Upper lobe of left lung (tissue), 6 donors: Measurements from ENCODE around the gene FNDC3B. TPM values are rescaled to one million over a fixed set of nuclear protein-coding genes. Genes with fewer than 3 reads are reported as not detected.

Source experiments
- ATAC-seq, 2 donors: fragments of 200-7000 bp; cut with Tn5 transposase; one replicate each; pipeline ENCODE4 v1.9.1; 2022; ENCODE audit warnings: mild to moderate bottlenecking in 2 of 2, moderate library complexity in 2 of 2; ENCODE audit not compliant: low FRiP score in 2 of 2
- DNase-seq, 2 donors: peaks; one replicate each; pipeline ENCODE4 v3.0.0-alpha.2; 2019 to 2020
- H3K27ac ChIP-seq, 4 donors: fragments of 200-600 bp; sonication (generic); one replicate each; pipeline ENCODE4 v1.5.1; 2016 to 2019
- H3K27me3 ChIP-seq, 4 donors: fragments of 200-600 bp; sonication (generic); one replicate each; pipeline ENCODE4 v1.5.1; 2017 to 2019
- H3K36me3 ChIP-seq, 4 donors: fragments of 200-600 bp; sonication (generic); one replicate each; pipeline ENCODE4 v1.5.1; 2016 to 2019
- H3K4me1 ChIP-seq, 4 donors: fragments of 200-600 bp; sonication (generic); one replicate each; pipeline ENCODE4 v1.5.1; 2018 to 2019
- H3K4me3 ChIP-seq, 4 donors: fragments of 200-600 bp; sonication (generic); one replicate each; pipeline ENCODE4 v1.5.1; 2017 to 2019; ENCODE audit warnings: mild to moderate bottlenecking in 2 of 4, moderate library complexity in 1 of 4
- H3K9me3 ChIP-seq, 4 donors: fragments of 200-600 bp; sonication (generic); one replicate each; pipeline ENCODE4 v1.5.1; 2018 to 2019
- EP300 ChIP-seq, 4 donors: sonication (generic); formaldehyde crosslinking; IDR thresholded peaks; one replicate each; pipeline ENCODE4 v1.5.1; 2017; ENCODE audit warnings: antibody characterized with exemption in 4 of 4, control low read depth in 2 of 4
- POLR2A ChIP-seq, 4 donors: fragments of 450-650 bp; IDR thresholded peaks; one replicate each; pipeline ENCODE4 v1.5.1; 2016 to 2017; ENCODE audit warnings: antibody characterized with exemption in 4 of 4, mild to moderate bottlenecking in 2 of 4
- POLR2AphosphoS5 ChIP-seq, 2 donors: sonication (generic); formaldehyde crosslinking; IDR thresholded peaks; one replicate each; pipeline ENCODE4 v1.5.1; 2017; ENCODE audit warnings: antibody characterized with exemption in 2 of 2
- WGBS, 2 donors: methylation state at CpG; one replicate each; pipeline ENCODE4 v1.1.5; 2017 to 2018; 5-methylcytosine and 5-hydroxymethylcytosine counted together
- total RNA-seq, 6 donors: library from RNA; depleted of rRNA in 4 of 6; stranded (reverse); fragments of >200 nt in 4 of 6; gene quantifications; one replicate each; pipeline versions ENCODE4 v1.1.0 to v1.2.1, GENCODE V29; 2016 to 2021
- TF ChIP-seq, protein P1 (sequence below), 6 experiments: fragments of 450-650 bp in 4 of 6; fragments of 200-600 bp in 2 of 6; sonication (generic) in 2 of 6; IDR thresholded peaks; one replicate each; pipeline ENCODE4 v1.5.1; 2016 to 2019; ENCODE audit warnings: antibody characterized with exemption in 6 of 6
- donor health status: DM: no; HTN: no; CAD: no; lungs with moderate emphysema.
- donor health status: DM: no; HTN: yes; CAD: no; lungs with severe emphysema.

Gene FNDC3B
- total RNA-seq, 6 donors from 2014 or later: 73.3 to 167 (median 119) TPM

DNA sequence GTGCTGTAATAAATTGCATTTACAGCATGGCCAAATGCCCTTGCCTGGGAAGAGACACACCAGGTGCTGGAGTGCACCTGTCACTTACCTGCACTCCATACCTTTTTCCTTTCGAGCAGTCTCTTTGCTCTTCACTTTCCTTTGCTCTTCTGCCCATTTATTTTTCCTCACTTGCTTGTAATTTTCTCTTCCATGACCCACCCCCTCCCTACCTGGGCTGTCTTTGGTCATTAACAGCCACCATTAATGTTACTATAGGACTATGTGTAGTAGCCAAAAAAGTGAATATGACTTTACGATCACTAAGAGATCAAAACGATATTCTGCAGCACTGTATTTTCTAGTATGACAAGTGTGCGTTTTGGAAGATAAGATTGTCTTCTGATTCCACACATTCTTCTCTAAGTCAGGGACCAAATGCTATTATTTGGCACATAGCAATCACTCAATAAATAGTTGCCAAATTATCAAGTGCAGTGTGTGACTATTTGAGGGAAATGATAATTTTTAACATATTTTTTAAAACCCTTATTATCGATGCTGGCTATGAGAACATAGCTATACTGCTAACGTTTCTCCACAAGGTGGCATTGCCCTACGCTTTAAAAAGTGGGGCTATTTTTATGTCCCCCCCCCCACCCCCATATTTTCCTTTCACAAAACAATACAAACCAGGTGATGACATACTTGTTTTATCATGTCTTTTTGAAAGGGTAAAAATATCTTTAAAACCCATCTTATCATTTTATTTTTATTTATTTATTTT lies 294.5 kb downstream of the FNDC3B start:
- TF ChIP-seq POLR2AphosphoS5 (IDR thresholded peaks at IDR 0.05): no peak
- TF ChIP-seq, protein P1, sequence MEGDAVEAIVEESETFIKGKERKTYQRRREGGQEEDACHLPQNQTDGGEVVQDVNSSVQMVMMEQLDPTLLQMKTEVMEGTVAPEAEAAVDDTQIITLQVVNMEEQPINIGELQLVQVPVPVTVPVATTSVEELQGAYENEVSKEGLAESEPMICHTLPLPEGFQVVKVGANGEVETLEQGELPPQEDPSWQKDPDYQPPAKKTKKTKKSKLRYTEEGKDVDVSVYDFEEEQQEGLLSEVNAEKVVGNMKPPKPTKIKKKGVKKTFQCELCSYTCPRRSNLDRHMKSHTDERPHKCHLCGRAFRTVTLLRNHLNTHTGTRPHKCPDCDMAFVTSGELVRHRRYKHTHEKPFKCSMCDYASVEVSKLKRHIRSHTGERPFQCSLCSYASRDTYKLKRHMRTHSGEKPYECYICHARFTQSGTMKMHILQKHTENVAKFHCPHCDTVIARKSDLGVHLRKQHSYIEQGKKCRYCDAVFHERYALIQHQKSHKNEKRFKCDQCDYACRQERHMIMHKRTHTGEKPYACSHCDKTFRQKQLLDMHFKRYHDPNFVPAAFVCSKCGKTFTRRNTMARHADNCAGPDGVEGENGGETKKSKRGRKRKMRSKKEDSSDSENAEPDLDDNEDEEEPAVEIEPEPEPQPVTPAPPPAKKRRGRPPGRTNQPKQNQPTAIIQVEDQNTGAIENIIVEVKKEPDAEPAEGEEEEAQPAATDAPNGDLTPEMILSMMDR (IDR thresholded peaks at IDR 0.05): no peak
- no peak for TF ChIP-seq POLR2A (IDR thresholded peaks at IDR 0.05)
- no peak for TF ChIP-seq EP300 (IDR thresholded peaks at IDR 0.05)
- 91 to 95% methylated on average over 7 of the region's 7 CpGs for WGBS, 2 donors
- H3K36me3 ChIP-seq: peaks cover 0 to 94% (median 46%) of the 10 kb centered on the region in 4 donors
- ATAC-seq (no peak), DNase-seq (no peak)
- no peaks in the 10 kb centered on the region for H3K27me3 ChIP-seq
- H3K9me3 ChIP-seq: no peaks in the 10 kb centered on the region
- peaks cover 0 to 5% (median 0%) of the 10 kb centered on the region in 4 donors for H3K4me1 ChIP-seq
- H3K4me3 ChIP-seq: no peak overlapping the region
- no peak overlapping the region for H3K27ac ChIP-seq

DNA sequence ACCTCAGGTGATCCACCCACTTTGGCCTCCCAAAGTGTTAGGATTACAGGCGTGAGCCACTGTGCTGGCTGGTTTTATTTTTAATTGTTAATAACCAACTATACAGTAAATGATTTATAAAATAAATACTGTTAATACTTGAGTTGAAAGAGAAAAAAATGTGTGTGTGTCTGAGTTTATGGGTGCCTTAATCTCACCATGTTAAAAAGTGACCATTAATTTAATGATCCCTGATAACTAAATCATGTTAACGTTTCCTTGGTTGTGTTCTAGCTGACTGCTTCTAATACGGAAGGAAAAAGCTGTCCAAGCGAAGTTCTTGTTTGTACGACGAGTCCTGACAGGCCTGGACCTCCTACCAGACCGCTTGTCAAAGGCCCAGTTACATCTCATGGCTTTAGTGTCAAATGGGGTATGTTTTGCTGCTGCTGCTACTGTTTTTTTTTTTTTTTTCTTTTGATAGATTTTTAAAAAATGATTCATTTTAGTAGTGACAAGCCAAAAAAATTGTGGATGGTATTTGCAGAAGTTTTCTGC lies 295.4 kb downstream of the FNDC3B start:
- peaks cover 0 to 94% (median 42%) of the 10 kb centered on the region in 4 donors for H3K36me3 ChIP-seq
- no peaks in the 10 kb centered on the region for H3K9me3 ChIP-seq
- H3K4me1 ChIP-seq: peaks cover 0 to 5% (median 0%) of the 10 kb centered on the region in 4 donors
- 80 to 87% methylated on average over 7 of the region's 7 CpGs for WGBS, 2 donors
- H3K27me3 ChIP-seq: no peaks in the 10 kb centered on the region
- H3K4me3 ChIP-seq: no peak overlapping the region
- ATAC-seq (no peak), DNase-seq (no peak)
- TF ChIP-seq EP300 (IDR thresholded peaks at IDR 0.05): no peak
- TF ChIP-seq, protein P1 (IDR thresholded peaks at IDR 0.05): no peak
- TF ChIP-seq POLR2A (IDR thresholded peaks at IDR 0.05): no peak
- TF ChIP-seq POLR2AphosphoS5 (IDR thresholded peaks at IDR 0.05): no peak
- H3K27ac ChIP-seq: no peak overlapping the region

DNA sequence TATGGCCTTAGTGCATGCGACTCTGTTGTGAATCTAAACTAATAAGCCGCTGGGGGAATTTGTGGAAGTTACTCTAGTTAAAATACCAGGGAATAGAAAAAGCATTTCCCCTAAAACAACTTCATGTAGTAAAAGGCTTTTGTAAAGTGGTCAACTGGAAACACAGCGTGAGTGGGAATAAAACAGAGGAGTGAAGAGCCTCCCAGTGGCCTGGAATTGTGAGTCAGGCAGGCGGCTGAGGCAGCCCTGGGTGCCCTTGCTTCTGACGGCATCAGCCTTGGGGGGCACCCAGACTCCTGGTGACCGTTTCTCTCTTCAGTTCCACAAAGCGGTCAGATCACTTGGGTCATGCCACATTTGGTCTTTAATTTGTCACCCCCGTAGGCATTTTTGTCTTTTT lies 300.5 kb downstream of the FNDC3B start:
- Histone ChIP-seq H3K36me3 (peaks cover 13 to 93% (median 34%) of the 10 kb centered on the region in 4 donors), H3K4me1 (no peaks in the 10 kb centered on the region), H3K4me3 (no peak overlapping the region), H3K27ac (no peak overlapping the region), H3K27me3 (no peaks in the 10 kb centered on the region), H3K9me3 (no peaks in the 10 kb centered on the region)
- TF ChIP-seq POLR2A (IDR thresholded peaks at IDR 0.05): no peak
- TF ChIP-seq, protein P1 (IDR thresholded peaks at IDR 0.05): no peak
- TF ChIP-seq POLR2AphosphoS5 (IDR thresholded peaks at IDR 0.05): no peak
- TF ChIP-seq EP300 (IDR thresholded peaks at IDR 0.05): no peak
- WGBS, 2 donors: 90 to 94% methylated on average over 8 of the region's 8 CpGs
- ATAC-seq (no peak), DNase-seq (no peak)

DNA sequence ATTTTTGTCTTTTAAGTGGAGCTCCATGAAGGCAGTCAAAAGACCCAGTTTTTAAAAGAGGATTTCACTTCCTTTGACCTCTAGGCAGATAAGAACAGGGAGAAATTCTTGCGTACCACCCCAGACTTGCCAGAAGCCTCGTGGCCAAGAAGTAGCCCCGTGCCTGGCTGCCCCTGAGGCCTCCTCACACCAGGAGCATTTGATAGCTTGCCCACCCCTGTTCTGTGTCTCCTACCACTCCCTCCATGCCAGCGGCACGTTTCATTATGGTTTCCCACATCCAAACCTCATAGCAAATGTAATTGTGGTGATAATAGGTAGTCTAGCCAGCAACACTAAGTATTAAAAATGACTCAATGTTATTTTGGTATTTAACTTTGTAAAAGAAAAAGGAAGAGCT lies 301.2 kb downstream of the FNDC3B start:
- TF ChIP-seq POLR2A (IDR thresholded peaks at IDR 0.05): no peak
- no peak for TF ChIP-seq EP300 (IDR thresholded peaks at IDR 0.05)
- TF ChIP-seq, protein P1 (IDR thresholded peaks at IDR 0.05): no peak
- no peak for TF ChIP-seq POLR2AphosphoS5 (IDR thresholded peaks at IDR 0.05)
- H3K27me3 ChIP-seq: no peaks in the 10 kb centered on the region
- ATAC-seq (no peak), DNase-seq (no peak)
- 82 to 86% methylated on average over 5 of the region's 5 CpGs for WGBS, 2 donors
- no peaks in the 10 kb centered on the region for H3K4me1 ChIP-seq
- H3K4me3 ChIP-seq: no peak overlapping the region
- peaks cover 13 to 93% (median 40%) of the 10 kb centered on the region in 4 donors for H3K36me3 ChIP-seq
- H3K27ac ChIP-seq: no peak overlapping the region
- H3K9me3 ChIP-seq: no peaks in the 10 kb centered on the region
